K562 (cell line): ENCODE results near the gene RDM1. TPM values are rescaled to one million over a fixed set of nuclear protein-coding genes. Genes with fewer than 3 reads are reported as not detected.
A peak's percentile ranks its signal among the peaks of the same experiment; 100 is the strongest.

ENCODE experiments used
- ATAC-seq: fragments of 200-7000 bp; cut with Tn5 transposase; 3 replicates; pipeline ENCODE4 v1.9.1; 2020; ENCODE audit warnings: moderate library complexity
- BruUV-seq: library from RNA; stranded (reverse); fragments of 400-500 nt; replicated peaks from 2 replicates; lab custom pipeline; 2021; lab: Mats Ljungman, UMichigan
- CTCF ChIA-PET: fragments of 300-600 bp; formaldehyde crosslinking; extraction: SDS; loops from one replicate; lab custom pipeline; 2021; ENCODE audit warnings: low intra/inter-chr PET ratio; lab: Yijun Ruan, JAX
- POLR2A ChIA-PET: fragments of 300-600, 350-650 bp; sonication (Branson Sonifier 250); formaldehyde crosslinking; extraction: SDS; loops from one replicate; lab custom pipeline; 2021; ENCODE audit warnings: antibody characterized with exemption, inconsistent platforms; lab: Yijun Ruan, JAX
- DNase-seq, 4 experiments: peaks; one replicate each; pipeline versions ENCODE4 v3.0.0 to v3.0.0-alpha.2; 2011 to 2018; ENCODE audit warnings: low spot score in 3 of 4, mixed read lengths in 3 of 4; ENCODE audit errors: extremely low read depth in 1 of 4
- FAIRE-seq: peaks from 2 replicates; lab custom pipeline; 2011; peaks lifted over from hg19 to GRCh38; lab: Jason Lieb, UNC
- H2AFZ ChIP-seq: 2 replicates; pipeline ENCODE4 v1.6.0; 2011; ENCODE audit warnings: low read depth, low read length, control low read depth, inconsistent platforms
- H3K27ac ChIP-seq: fragments of 200-600 bp; 3 replicates; pipeline ENCODE4 v1.8.0; 2011; ENCODE audit warnings: low read depth, mild to moderate bottlenecking, control low read depth, inconsistent platforms, low read length, moderate library complexity, mixed read lengths; ENCODE audit errors: extremely low read depth
- H3K27me3 ChIP-seq, 2 experiments: fragments of 300-600 bp in 1 of 2; 2 replicates in 1 of 2; 3 replicates in 1 of 2; pipeline versions ENCODE4 v1.6.0 to v1.8.0; 2011; ENCODE audit warnings: inconsistent platforms in 2 of 2, low read length in 2 of 2, mild to moderate bottlenecking in 1 of 2, mixed read lengths in 1 of 2, moderate library complexity in 1 of 2; ENCODE audit not compliant: control insufficient read depth in 2 of 2, insufficient read depth in 2 of 2
- H3K36me3 ChIP-seq: fragments of 300-600 bp; 3 replicates; pipeline ENCODE4 v1.8.0; 2011; ENCODE audit warnings: mild to moderate bottlenecking, low read length, inconsistent platforms; ENCODE audit not compliant: control insufficient read depth, insufficient read depth
- H3K4me1 ChIP-seq, 2 experiments: fragments of 200-600 bp in 1 of 2; replicated peaks in 1 of 2; 2 replicates in 1 of 2; 3 replicates in 1 of 2; pipeline versions ENCODE4 v1.5.1 to v1.8.0; 2011; ENCODE audit warnings: inconsistent platforms in 2 of 2, low read length in 2 of 2, mild to moderate bottlenecking in 1 of 2, mixed read lengths in 1 of 2, moderate library complexity in 1 of 2; ENCODE audit not compliant: control insufficient read depth in 2 of 2, insufficient read depth in 2 of 2
- H3K4me2 ChIP-seq: 2 replicates; pipeline ENCODE4 v1.6.1; 2011; ENCODE audit warnings: low read length, control low read depth, inconsistent platforms, mixed read lengths; ENCODE audit not compliant: insufficient read depth
- H3K4me3 ChIP-seq: fragments of 200-600 bp; sonication (generic), shearing (Covaris generic); 2 replicates; pipeline ENCODE4 v1.5.1; 2016; ENCODE audit warnings: control low read depth, inconsistent platforms
- H3K79me2 ChIP-seq: fragments of 200-600 bp; 3 replicates; pipeline ENCODE4 v1.8.0; 2011; ENCODE audit warnings: low read length, inconsistent platforms; ENCODE audit not compliant: control insufficient read depth, insufficient read depth
- H3K9ac ChIP-seq, 2 experiments: 2 replicates each; pipeline versions ENCODE4 v1.6.0 to v1.6.1; 2011; ENCODE audit warnings: low read depth in 2 of 2, low read length in 2 of 2, control low read depth in 1 of 2, inconsistent platforms in 1 of 2, mild to moderate bottlenecking in 1 of 2, mixed read lengths in 1 of 2; ENCODE audit not compliant: insufficient read depth in 1 of 2
- H3K9me1 ChIP-seq: one replicate; pipeline ENCODE4 v1.6.0; 2011; ENCODE audit warnings: inconsistent platforms, mild to moderate bottlenecking, low read length, moderate library complexity; ENCODE audit not compliant: control insufficient read depth, insufficient read depth
- H3K9me3 ChIP-seq: replicated peaks from 2 replicates; pipeline ENCODE4 v1.5.1; 2011; ENCODE audit warnings: low read depth, low read length, inconsistent platforms; ENCODE audit not compliant: control insufficient read depth, insufficient read depth
- H4K20me1 ChIP-seq: replicated peaks from 2 replicates; pipeline ENCODE4 v1.6.1; 2011; ENCODE audit warnings: low read length, inconsistent platforms, mixed read lengths; ENCODE audit not compliant: control insufficient read depth, insufficient read depth
- PCBP2 ChIP-seq: fragments of 200-400 bp; formaldehyde crosslinking; IDR thresholded peaks from 2 replicates; pipeline ENCODE4 v1.6.1; 2018; ENCODE audit warnings: low read length, low read depth, mild to moderate bottlenecking, moderate library complexity; ENCODE audit not compliant: poor library complexity, severe bottlenecking
- RBBP5 ChIP-seq: fragments of 200-600 bp; sonication (generic); IDR thresholded peaks from 2 replicates; pipeline ENCODE4 v1.6.1; 2012; ENCODE audit warnings: borderline replicate concordance, mild to moderate bottlenecking, low read length, control low read depth, inconsistent platforms; ENCODE audit not compliant: insufficient read depth, poor library complexity, severe bottlenecking
- ZNF398 ChIP-seq: fragments of 250-450 bp; sonication (Bioruptor Pico); IDR thresholded peaks from 2 replicates; pipeline ENCODE4 v1.8.0; 2021; ENCODE audit warnings: moderate library complexity, mild to moderate bottlenecking, inconsistent platforms
- WGBS: fragments of 100-300 bp; shearing (Covaris generic); methylation state at CpG from one replicate; pipeline ENCODE4 v1.1.6; 2016; ENCODE audit warnings: low coverage, mixed read lengths; ENCODE audit not compliant: insufficient coverage; ENCODE audit errors: missing lambda C conversion rate; 5-methylcytosine and 5-hydroxymethylcytosine counted together
- in situ Hi-C: fragments of 300-500 bp; cut with MboI; formaldehyde crosslinking; loops from 4 replicates; pipeline ENCODE4 v1.15.0; 2018; ENCODE audit warnings: inconsistent platforms, mixed read lengths
- intact Hi-C: fragments of 100-400 bp; cut with micrococcal nuclease; formaldehyde crosslinking; loops from 2 replicates; pipeline ENCODE4 v1.14.2; 2022
- polyA plus RNA-seq, 8 experiments: library from polyadenylated mRNA; depleted of rRNA in 4 of 8; stranded (reverse) in 5 of 8; unstranded in 3 of 8; fragments of >200 nt; fragmentation: Nextera tagmentation in 2 of 8; fragmentation: Illumina TruSeq in 1 of 8; extraction: Ambion mirVana in 2 of 8; extraction: Trizol in 1 of 8; gene quantifications; 2 replicates each; pipeline versions ENCODE4 v1.2.1 to v1.2.3, GENCODE V29; 2011 to 2014; ENCODE audit warnings: inconsistent platforms in 1 of 8, missing spikeins in 1 of 8
- small RNA-seq: library from RNA; depleted of rRNA; stranded (forward); fragments of <200 nt; gene quantifications from one replicate; pipeline ENCODE3, GENCODE V24; 2014
- total RNA-seq, 7 experiments: library from RNA; depleted of rRNA in 6 of 7; stranded (reverse); fragments of >200 nt in 6 of 7; fragmentation: Illumina TruSeq in 2 of 7; extraction: Trizol in 2 of 7; gene quantifications; 2 replicates each; pipeline versions ENCODE4 v1.2.1 to v1.2.3, GENCODE V29; 2011 to 2021; ENCODE audit warnings: low replicate concordance in 1 of 7
- TF ChIP-seq, protein P1 (sequence below): fragments of 450-650 bp; formaldehyde crosslinking; IDR thresholded peaks from 2 replicates; pipeline ENCODE4 v1.4.0; 2022; ENCODE audit warnings: mild to moderate bottlenecking, moderate library complexity

The RDM1 gene
- total and polyA plus RNA-seq, 9 of the 15 experiments (the other 6 are each of a cell fraction or from before 2014, with no cell fraction given) = 2.5 to 11.2 (median 5.4) TPM

DNA sequence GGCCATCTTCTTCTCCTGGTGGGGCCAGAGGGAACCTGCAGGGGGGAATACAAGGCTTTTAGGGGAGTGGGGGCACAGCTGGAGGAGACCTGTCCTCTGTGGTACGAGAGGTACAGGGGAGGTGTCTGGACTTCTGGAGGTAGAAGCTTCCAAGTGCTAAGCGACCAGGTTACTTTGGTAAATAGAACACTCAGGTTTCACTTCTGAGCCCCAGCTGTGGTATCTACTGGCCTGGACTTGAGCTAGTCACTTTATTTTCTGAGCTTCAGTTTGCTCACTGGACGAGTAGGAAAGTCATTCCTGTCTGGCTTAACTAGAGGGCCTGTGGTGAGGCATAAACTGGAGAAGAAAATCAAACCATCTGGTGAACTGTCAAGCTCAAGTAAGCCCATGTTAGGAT lies 61.8 kb downstream of the RDM1 start, which contains the start of gene HEATR9:
TSS of gene HEATR9 (minus strand) at position 155 of the 400 bp plus-strand sequence. CDS start at position 6, 149 bp downstream.
- Histone ChIP-seq H3K4me2 (no peak within 1 kb of the TSS), H3K9me3 (no peaks in the 10 kb centered on the region), H3K27ac (no peak within 1 kb of the TSS), H3K79me2 (no peaks in the 10 kb centered on the region), H3K4me1 (peaks cover 6 to 17% of the 10 kb centered on the region in 2 experiments; a peak in 3 of 5 replicates), H4K20me1 (no peaks in the 10 kb centered on the region), H3K9ac (no peak within 1 kb of the TSS), H2AFZ (no peak within 1 kb of the TSS), H3K4me3 (no peak within 1 kb of the TSS), H3K36me3 (no peaks in the 10 kb centered on the region), H3K9me1 (no peaks in the 10 kb centered on the region), H3K27me3 (no peaks in the 10 kb centered on the region)
- in situ Hi-C loops = no loop called here
- 22% methylated on average over 3 of the region's 3 CpGs for WGBS
- no peak for TF ChIP-seq PCBP2
- no peak for TF ChIP-seq ZNF398 (CRISPR knock-in tag)
- TF ChIP-seq, protein P1, sequence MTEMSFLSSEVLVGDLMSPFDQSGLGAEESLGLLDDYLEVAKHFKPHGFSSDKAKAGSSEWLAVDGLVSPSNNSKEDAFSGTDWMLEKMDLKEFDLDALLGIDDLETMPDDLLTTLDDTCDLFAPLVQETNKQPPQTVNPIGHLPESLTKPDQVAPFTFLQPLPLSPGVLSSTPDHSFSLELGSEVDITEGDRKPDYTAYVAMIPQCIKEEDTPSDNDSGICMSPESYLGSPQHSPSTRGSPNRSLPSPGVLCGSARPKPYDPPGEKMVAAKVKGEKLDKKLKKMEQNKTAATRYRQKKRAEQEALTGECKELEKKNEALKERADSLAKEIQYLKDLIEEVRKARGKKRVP (CRISPR knock-in tag) = no peak
- TF ChIP-seq RBBP5 = no peak
- intact Hi-C loops = no loop called here
- BruUV-seq = no TSS peak
- POLR2A ChIA-PET = no interaction called here
- no peak for DNase-seq
- CTCF ChIA-PET = no interaction called here
- no peak for FAIRE-seq
- no peak for ATAC-seq

Small RNA genes lying within 50 kb of the gene (small RNA-seq; reads per million reads assigned to genes)
- 855 reads per million, percentile 99 among the genes with 10 or more reads in this experiment for gene RF00100

Other genes starting within 250 kb of the RDM1 start
Only the 7 nearest of the 16 such genes appear.
- gene HEATR9, start 61.9 kb downstream of the RDM1 start, total RNA-seq (2014; rRNA removed) = not detected in 2 replicates
- gene HEATR9, start 61.9 kb downstream of the RDM1 start, total RNA-seq (2014; rRNA removed; fragmentation: Illumina TruSeq; extraction: Trizol) = not detected in 2 replicates
- gene HEATR9, start 61.9 kb downstream of the RDM1 start, total RNA-seq (2015; rRNA removed; fragmentation: Illumina TruSeq; extraction: Trizol) = not detected in 2 replicates
- not detected in 2 replicates for gene HEATR9, start 61.9 kb downstream of the RDM1 start, total RNA-seq (2021)
- gene HEATR9, start 61.9 kb downstream of the RDM1 start, polyA plus RNA-seq (2011; rRNA removed) = not detected in 2 replicates
- not detected in 2 replicates for gene HEATR9, start 61.9 kb downstream of the RDM1 start, polyA plus RNA-seq (2014; fragmentation: Illumina TruSeq; extraction: Trizol)
- gene HEATR9, start 61.9 kb downstream of the RDM1 start, polyA plus RNA-seq (2014; fragmentation: Nextera tagmentation; extraction: Ambion mirVana) = not detected
- gene HEATR9, start 61.9 kb downstream of the RDM1 start, polyA plus RNA-seq (2014; rRNA removed) = not detected in 2 replicates
- 0.08 and 0.18 TPM in 2 replicates for gene CCL5, start 50.4 kb downstream of the RDM1 start, total RNA-seq (2014; rRNA removed)
- 0.16 TPM in 1 of 2 replicates, not detected in the other for gene CCL5, start 50.4 kb downstream of the RDM1 start, total RNA-seq (2014; rRNA removed; fragmentation: Illumina TruSeq; extraction: Trizol)
- 0.18 and 0.23 TPM in 2 replicates for gene CCL5, start 50.4 kb downstream of the RDM1 start, total RNA-seq (2015; rRNA removed; fragmentation: Illumina TruSeq; extraction: Trizol)
- 0.56 and 0.58 TPM in 2 replicates for gene CCL5, start 50.4 kb downstream of the RDM1 start, total RNA-seq (2021)
- 0.08 and 0.53 TPM in 2 replicates for gene CCL5, start 50.4 kb downstream of the RDM1 start, polyA plus RNA-seq (2011; rRNA removed)
- gene CCL5, start 50.4 kb downstream of the RDM1 start, polyA plus RNA-seq (2014; fragmentation: Illumina TruSeq; extraction: Trizol) = 0.43 TPM in 2 replicates
- under 1 TPM; 0.46 to 0.59 TPM for gene CCL5, start 50.4 kb downstream of the RDM1 start, polyA plus RNA-seq (2014; fragmentation: Nextera tagmentation; extraction: Ambion mirVana)
- gene CCL5, start 50.4 kb downstream of the RDM1 start, polyA plus RNA-seq (2014; rRNA removed) = 0.30 and 0.49 TPM in 2 replicates
- gene LYZL6, start 12.9 kb upstream of the RDM1 start, total RNA-seq (2014; rRNA removed) = not detected in 2 replicates
- not detected in 2 replicates for gene LYZL6, start 12.9 kb upstream of the RDM1 start, total RNA-seq (2014; rRNA removed; fragmentation: Illumina TruSeq; extraction: Trizol)
- gene LYZL6, start 12.9 kb upstream of the RDM1 start, total RNA-seq (2015; rRNA removed; fragmentation: Illumina TruSeq; extraction: Trizol) = not detected in 2 replicates
- not detected in 2 replicates for gene LYZL6, start 12.9 kb upstream of the RDM1 start, total RNA-seq (2021)
- gene LYZL6, start 12.9 kb upstream of the RDM1 start, polyA plus RNA-seq (2011; rRNA removed) = not detected in 2 replicates
- not detected in 2 replicates for gene LYZL6, start 12.9 kb upstream of the RDM1 start, polyA plus RNA-seq (2014; fragmentation: Illumina TruSeq; extraction: Trizol)
- not detected for gene LYZL6, start 12.9 kb upstream of the RDM1 start, polyA plus RNA-seq (2014; fragmentation: Nextera tagmentation; extraction: Ambion mirVana)
- not detected in 2 replicates for gene LYZL6, start 12.9 kb upstream of the RDM1 start, polyA plus RNA-seq (2014; rRNA removed)
- not detected in 2 replicates for gene CCL16, start 50.7 kb upstream of the RDM1 start, total RNA-seq (2014; rRNA removed)
- gene CCL16, start 50.7 kb upstream of the RDM1 start, total RNA-seq (2014; rRNA removed; fragmentation: Illumina TruSeq; extraction: Trizol) = not detected in 2 replicates
- not detected in 2 replicates for gene CCL16, start 50.7 kb upstream of the RDM1 start, total RNA-seq (2015; rRNA removed; fragmentation: Illumina TruSeq; extraction: Trizol)
- not detected in 2 replicates for gene CCL16, start 50.7 kb upstream of the RDM1 start, total RNA-seq (2021)
- gene CCL16, start 50.7 kb upstream of the RDM1 start, polyA plus RNA-seq (2011; rRNA removed) = not detected in 2 replicates
- gene CCL16, start 50.7 kb upstream of the RDM1 start, polyA plus RNA-seq (2014; fragmentation: Illumina TruSeq; extraction: Trizol) = not detected in 2 replicates
- gene CCL16, start 50.7 kb upstream of the RDM1 start, polyA plus RNA-seq (2014; fragmentation: Nextera tagmentation; extraction: Ambion mirVana) = not detected
- not detected in 2 replicates for gene CCL16, start 50.7 kb upstream of the RDM1 start, polyA plus RNA-seq (2014; rRNA removed)
- gene CCL14, start 56.0 kb upstream of the RDM1 start, total RNA-seq (2014; rRNA removed) = not detected in 2 replicates
- not detected in 2 replicates for gene CCL14, start 56.0 kb upstream of the RDM1 start, total RNA-seq (2014; rRNA removed; fragmentation: Illumina TruSeq; extraction: Trizol)
- gene CCL14, start 56.0 kb upstream of the RDM1 start, total RNA-seq (2015; rRNA removed; fragmentation: Illumina TruSeq; extraction: Trizol) = not detected in 2 replicates
- not detected in 2 replicates for gene CCL14, start 56.0 kb upstream of the RDM1 start, total RNA-seq (2021)
- gene CCL14, start 56.0 kb upstream of the RDM1 start, polyA plus RNA-seq (2011; rRNA removed) = not detected in 2 replicates
- not detected in 2 replicates for gene CCL14, start 56.0 kb upstream of the RDM1 start, polyA plus RNA-seq (2014; fragmentation: Illumina TruSeq; extraction: Trizol)
- not detected for gene CCL14, start 56.0 kb upstream of the RDM1 start, polyA plus RNA-seq (2014; fragmentation: Nextera tagmentation; extraction: Ambion mirVana)
- gene CCL14, start 56.0 kb upstream of the RDM1 start, polyA plus RNA-seq (2014; rRNA removed) = not detected in 2 replicates
- not detected in 2 replicates for gene CCL15, start 70.8 kb upstream of the RDM1 start, total RNA-seq (2014; rRNA removed)
- not detected in 2 replicates for gene CCL15, start 70.8 kb upstream of the RDM1 start, total RNA-seq (2014; rRNA removed; fragmentation: Illumina TruSeq; extraction: Trizol)
- not detected in 2 replicates for gene CCL15, start 70.8 kb upstream of the RDM1 start, total RNA-seq (2015; rRNA removed; fragmentation: Illumina TruSeq; extraction: Trizol)
- not detected in 2 replicates for gene CCL15, start 70.8 kb upstream of the RDM1 start, total RNA-seq (2021)
- gene CCL15, start 70.8 kb upstream of the RDM1 start, polyA plus RNA-seq (2011; rRNA removed) = not detected in 2 replicates
- not detected in 2 replicates for gene CCL15, start 70.8 kb upstream of the RDM1 start, polyA plus RNA-seq (2014; fragmentation: Illumina TruSeq; extraction: Trizol)
- gene CCL15, start 70.8 kb upstream of the RDM1 start, polyA plus RNA-seq (2014; fragmentation: Nextera tagmentation; extraction: Ambion mirVana) = not detected
- gene CCL15, start 70.8 kb upstream of the RDM1 start, polyA plus RNA-seq (2014; rRNA removed) = not detected in 2 replicates
- gene CCL23, start 87.2 kb upstream of the RDM1 start, total RNA-seq (2014; rRNA removed) = not detected in 2 replicates
- gene CCL23, start 87.2 kb upstream of the RDM1 start, total RNA-seq (2014; rRNA removed; fragmentation: Illumina TruSeq; extraction: Trizol) = not detected in 2 replicates
- not detected in 2 replicates for gene CCL23, start 87.2 kb upstream of the RDM1 start, total RNA-seq (2015; rRNA removed; fragmentation: Illumina TruSeq; extraction: Trizol)
- not detected in 2 replicates for gene CCL23, start 87.2 kb upstream of the RDM1 start, total RNA-seq (2021)
- not detected in 2 replicates for gene CCL23, start 87.2 kb upstream of the RDM1 start, polyA plus RNA-seq (2011; rRNA removed)
- not detected in 2 replicates for gene CCL23, start 87.2 kb upstream of the RDM1 start, polyA plus RNA-seq (2014; fragmentation: Illumina TruSeq; extraction: Trizol)
- not detected for gene CCL23, start 87.2 kb upstream of the RDM1 start, polyA plus RNA-seq (2014; fragmentation: Nextera tagmentation; extraction: Ambion mirVana)
- gene CCL23, start 87.2 kb upstream of the RDM1 start, polyA plus RNA-seq (2014; rRNA removed) = not detected in 2 replicates